Liver (tissue), 3 donors: Measurements from ENCODE around the gene RTN4R.

Experiments used
- CTCF ChIP-seq: fragments of 150-350 bp; IDR thresholded peaks from 2 replicates; pipeline ENCODE4 v1.5.1; 2017; ENCODE audit warnings: improper control_type of control experiment, low read depth, low read length; ENCODE audit not compliant: missing input control
- JUND ChIP-seq, 2 donors: IDR thresholded peaks; 2 replicates each; pipeline ENCODE4 v1.6.1; 2016; ENCODE audit warnings: antibody characterized with exemption in 2 of 2
- MAX ChIP-seq: IDR thresholded peaks from 2 replicates; pipeline ENCODE4 v1.6.1; 2016; ENCODE audit warnings: antibody characterized with exemption
- donor health status: healthy.
- donor health status: healthy.

- TF ChIP-seq JUND (IDR thresholded peaks at IDR 0.05) = no peak
- TF ChIP-seq MAX = no peak
- no peak for TF ChIP-seq CTCF
Observed at GRCh38 chr22:20272174-20272573, 4.1 kb upstream of the RTN4R start.
